ENCODE measurements around the gene TMEM91. TPM values are rescaled to one million over a fixed set of nuclear protein-coding genes. Genes with fewer than 3 reads are reported as not detected.
"Not testable (repeated sequence)": the region's sequence is repeated elsewhere in the genome, so short reads cannot be mapped to it uniquely, and the experiment has no call there.

TMEM91 gene
- total and polyA plus RNA-seq, 2 experiments from 2014 or later, result 9.3 to 10.6 TPM

GRCh38 chr19:41371119-41371518, 5.2 kb upstream of the TMEM91 start:
- not testable (repeated sequence) for H3K4me1 ChIP-seq (ENCODE audit: insufficient read depth); H3K36me3 Mint-ChIP-seq (ENCODE audit: low read depth); H3K36me3 ChIP-seq (ENCODE audit: insufficient read depth); DNase-seq (ENCODE audit: low spot score); H3K27ac ChIP-seq (ENCODE audit: low read depth); H3F3A ChIP-seq (replicated peaks; ENCODE audit: low read depth); H3K4me2 ChIP-seq; H3K27ac Mint-ChIP-seq; H3K4me3 Mint-ChIP-seq; H3K79me2 ChIP-seq (replicated peaks; ENCODE audit: insufficient read depth); H4K20me1 ChIP-seq (replicated peaks; ENCODE audit: insufficient read depth); H3K4me3 ChIP-seq; H3K9me3 Mint-ChIP-seq; ATAC-seq; H3K4me1 Mint-ChIP-seq; H2AFZ ChIP-seq; H3K27me3 ChIP-seq (ENCODE audit: insufficient read depth); H3K9me2 ChIP-seq (ENCODE audit: insufficient read depth)
- peaks cover 11% of the 10 kb centered on the region for H3K27me3 Mint-ChIP-seq (ENCODE audit: insufficient read depth, low read depth, poor library complexity)

GRCh38 chr19:41371541-41371940, 4.8 kb upstream of the TMEM91 start:
- no peaks in the 10 kb centered on the region for H3K36me3 ChIP-seq (ENCODE audit: insufficient read depth)
- no peaks in the 10 kb centered on the region for H3K9me2 ChIP-seq (ENCODE audit: insufficient read depth)
- H3K4me3 ChIP-seq, result no peak overlapping the region
- Mint-ChIP-seq H3K9me3 (no peaks in the 10 kb centered on the region), H3K36me3 (ENCODE audit: low read depth) (no peaks in the 10 kb centered on the region), H3K4me1 (peaks cover 4% of the 10 kb centered on the region; the same call in 2 of the 3 replicates), H3K4me3 (no peak overlapping the region), H3K27me3 (ENCODE audit: insufficient read depth, low read depth, poor library complexity) (peaks cover 11% of the 10 kb centered on the region), H3K27ac (peak overlapping the region; percentile 15; the same call in 1 of the 2 replicates)
- no peak for DNase-seq (ENCODE audit: low spot score)
- no peaks in the 10 kb centered on the region for H3F3A ChIP-seq (replicated peaks; ENCODE audit: low read depth)
- ATAC-seq, result no peak
- no peaks in the 10 kb centered on the region for H3K27me3 ChIP-seq (ENCODE audit: insufficient read depth)
- H3K27ac ChIP-seq (ENCODE audit: low read depth), result 0 out of 2 replicates have a peak overlapping the region, but pooled peaks have one; percentile 32
- H3K4me1 ChIP-seq (ENCODE audit: insufficient read depth), result no peaks in the 10 kb centered on the region
- no peak overlapping the region for H3K4me2 ChIP-seq
- no peak overlapping the region for H2AFZ ChIP-seq
- H3K79me2 ChIP-seq (replicated peaks; ENCODE audit: insufficient read depth), result no peaks in the 10 kb centered on the region
- TF ChIP-seq ETS1 (IDR thresholded peaks at IDR 0.05), result no peak
- TF ChIP-seq STAT1 (IDR thresholded peaks at IDR 0.05; ENCODE audit: unreplicated experiment), result no peak
- TF ChIP-seq JUNB (IDR thresholded peaks at IDR 0.05; ENCODE audit: unreplicated experiment), result no peak
- no peak for TF ChIP-seq EZH2 (IDR thresholded peaks at IDR 0.05; ENCODE audit: low read depth, unreplicated experiment)
- no peak for TF ChIP-seq CREB1 (CRISPR knock-in tag; IDR thresholded peaks at IDR 0.05; ENCODE audit: low read depth)
- no peak for TF ChIP-seq ZNF114 (CRISPR knock-in tag; IDR thresholded peaks at IDR 0.05)
- no peak for TF ChIP-seq ZNF462 (CRISPR knock-in tag; IDR thresholded peaks at IDR 0.05)
- no peak for TF ChIP-seq POLR2AphosphoS5 (IDR thresholded peaks at IDR 0.05; ENCODE audit: low read depth)
- no peak for TF ChIP-seq NANOG (IDR thresholded peaks at IDR 0.05; ENCODE audit: borderline replicate concordance)
- no peak for TF ChIP-seq REST (IDR thresholded peaks at IDR 0.05; ENCODE audit: unreplicated experiment)
- TF ChIP-seq ZNF331 (CRISPR knock-in tag; IDR thresholded peaks at IDR 0.05; ENCODE audit: low read depth), result no peak
- H4K20me1 ChIP-seq (replicated peaks; ENCODE audit: insufficient read depth), result no peaks in the 10 kb centered on the region

Measured in GM23338 (cell line).